ENCODE results near the gene ANKFN1. TPM values are rescaled to one million over a fixed set of nuclear protein-coding genes. Genes with fewer than 3 reads are reported as not detected.

ANKFN1 gene
- total RNA-seq, 1 donor from 2014 or later, result not detected

DNA sequence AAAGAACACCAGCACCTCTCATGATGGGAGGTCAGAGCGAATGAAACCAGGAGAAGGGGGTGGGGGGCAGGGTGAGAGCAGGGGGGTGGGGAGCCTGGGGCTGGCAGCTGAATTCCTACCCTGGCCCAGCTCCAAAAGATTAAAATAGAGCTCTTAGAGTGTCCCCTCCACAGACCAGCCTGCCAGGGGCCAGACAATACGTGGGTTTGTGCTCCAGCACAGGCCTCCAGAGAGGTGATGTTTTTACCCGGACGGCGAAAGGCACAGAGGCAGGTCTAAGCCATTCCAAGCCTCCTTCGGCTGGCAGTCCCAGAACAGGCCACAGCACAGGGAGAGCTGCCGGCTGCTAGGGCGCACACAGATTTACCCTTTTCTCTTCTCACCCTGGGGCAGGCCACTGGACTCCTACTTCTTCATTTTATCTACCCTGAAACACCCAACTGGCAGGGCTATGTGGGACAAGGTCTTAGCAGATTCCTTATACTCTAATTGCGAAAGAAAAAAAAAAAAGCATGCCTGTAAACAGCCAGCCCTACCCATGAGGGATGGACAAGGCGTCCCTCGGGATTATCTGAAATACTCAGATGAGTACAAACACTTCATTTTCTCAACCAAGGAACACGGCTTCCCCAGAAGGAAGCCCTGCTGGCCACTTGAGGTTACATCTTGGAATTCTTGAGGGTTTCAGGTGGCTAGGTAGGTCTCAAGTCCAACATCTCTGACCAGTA lies 368.3 kb downstream of the ANKFN1 start:
- Mint-ChIP-seq H3K27me3 (ENCODE audit: low read depth, unreplicated experiment) (peaks cover 2% of the 10 kb centered on the region), H3K9me3 (ENCODE audit: unreplicated experiment) (no peaks in the 10 kb centered on the region), H3K4me3 (ENCODE audit: unreplicated experiment) (no peak overlapping the region), H3K27ac (ENCODE audit: unreplicated experiment) (no peak overlapping the region), H3K4me1 (ENCODE audit: low read depth, unreplicated experiment) (peaks cover 8% of the 10 kb centered on the region), H3K36me3 (ENCODE audit: low read depth, unreplicated experiment) (no peaks in the 10 kb centered on the region)
- no peak overlapping the region for H2AFZ ChIP-seq (ENCODE audit: low read depth, low read length)
- no peaks in the 10 kb centered on the region for H3K4me1 ChIP-seq (ENCODE audit: insufficient read depth, low read length)
- DNase-seq (ENCODE audit: low read depth) (no peak), FAIRE-seq (no peak)
- no peaks in the 10 kb centered on the region for H4K20me1 ChIP-seq (ENCODE audit: insufficient read depth, low read length)
- no peaks in the 10 kb centered on the region for H3K36me3 ChIP-seq (ENCODE audit: insufficient read depth, low read length)
- H3K4me3 ChIP-seq (ENCODE audit: insufficient read depth, low read depth, low read length), result no peak overlapping the region
- no peaks in the 10 kb centered on the region for H3K79me2 ChIP-seq (ENCODE audit: insufficient read depth, low read length)
- TF ChIP-seq EZH2 (IDR thresholded peaks at IDR 0.05; ENCODE audit: insufficient read depth, low read length), result no peak
- TF ChIP-seq, protein P1, sequence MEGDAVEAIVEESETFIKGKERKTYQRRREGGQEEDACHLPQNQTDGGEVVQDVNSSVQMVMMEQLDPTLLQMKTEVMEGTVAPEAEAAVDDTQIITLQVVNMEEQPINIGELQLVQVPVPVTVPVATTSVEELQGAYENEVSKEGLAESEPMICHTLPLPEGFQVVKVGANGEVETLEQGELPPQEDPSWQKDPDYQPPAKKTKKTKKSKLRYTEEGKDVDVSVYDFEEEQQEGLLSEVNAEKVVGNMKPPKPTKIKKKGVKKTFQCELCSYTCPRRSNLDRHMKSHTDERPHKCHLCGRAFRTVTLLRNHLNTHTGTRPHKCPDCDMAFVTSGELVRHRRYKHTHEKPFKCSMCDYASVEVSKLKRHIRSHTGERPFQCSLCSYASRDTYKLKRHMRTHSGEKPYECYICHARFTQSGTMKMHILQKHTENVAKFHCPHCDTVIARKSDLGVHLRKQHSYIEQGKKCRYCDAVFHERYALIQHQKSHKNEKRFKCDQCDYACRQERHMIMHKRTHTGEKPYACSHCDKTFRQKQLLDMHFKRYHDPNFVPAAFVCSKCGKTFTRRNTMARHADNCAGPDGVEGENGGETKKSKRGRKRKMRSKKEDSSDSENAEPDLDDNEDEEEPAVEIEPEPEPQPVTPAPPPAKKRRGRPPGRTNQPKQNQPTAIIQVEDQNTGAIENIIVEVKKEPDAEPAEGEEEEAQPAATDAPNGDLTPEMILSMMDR (IDR thresholded peaks at IDR 0.05; ENCODE audit: insufficient read depth, low read depth, low read length), result no peak
- no peak overlapping the region for H3K9ac ChIP-seq (ENCODE audit: low read length)
- no peak overlapping the region for H3K4me2 ChIP-seq (ENCODE audit: low read length)
- H3K27me3 ChIP-seq (ENCODE audit: insufficient read depth, low read length), result no peaks in the 10 kb centered on the region
- H3K27ac ChIP-seq (ENCODE audit: low read depth, low read length), result no peak overlapping the region
- no peaks in the 10 kb centered on the region for H3K9me3 ChIP-seq (ENCODE audit: insufficient read depth, low read depth, low read length)

DNA sequence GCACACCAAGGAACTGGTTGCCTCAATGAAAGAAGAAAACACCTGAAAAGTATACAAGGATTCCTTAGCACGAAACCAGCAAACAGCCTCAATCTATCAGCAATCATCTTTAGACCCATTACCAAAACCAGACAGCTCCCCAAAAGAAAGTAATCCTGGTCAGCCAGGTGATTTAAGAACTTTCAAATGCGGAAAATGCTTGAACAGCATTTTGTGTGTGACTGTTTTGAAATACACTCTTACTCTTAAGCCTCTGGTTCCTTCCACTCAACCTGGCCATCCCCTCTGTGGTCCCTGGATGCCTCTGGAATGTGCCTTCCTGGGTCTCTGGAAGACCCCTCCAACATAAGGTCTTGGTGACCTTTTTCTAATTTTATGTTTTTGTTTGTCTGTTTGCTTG lies 369.8 kb downstream of the ANKFN1 start:
- DNase-seq (ENCODE audit: low read depth), result no peak

More for the DNA sequence above, 369.8 kb downstream of the ANKFN1 start:
- no peak for FAIRE-seq
- Mint-ChIP-seq H3K9me3 (ENCODE audit: unreplicated experiment) (no peaks in the 10 kb centered on the region), H3K4me1 (ENCODE audit: low read depth, unreplicated experiment) (peaks cover 8% of the 10 kb centered on the region), H3K27me3 (ENCODE audit: low read depth, unreplicated experiment) (peaks cover 2% of the 10 kb centered on the region), H3K36me3 (ENCODE audit: low read depth, unreplicated experiment) (no peaks in the 10 kb centered on the region), H3K27ac (ENCODE audit: unreplicated experiment) (no peak overlapping the region), H3K4me3 (ENCODE audit: unreplicated experiment) (no peak overlapping the region)
- H2AFZ ChIP-seq (ENCODE audit: low read depth, low read length), result no peak overlapping the region
- no peak overlapping the region for H3K4me2 ChIP-seq (ENCODE audit: low read length)
- H3K4me1 ChIP-seq (ENCODE audit: insufficient read depth, low read length), result no peaks in the 10 kb centered on the region
- H3K9me3 ChIP-seq (ENCODE audit: insufficient read depth, low read depth, low read length), result no peaks in the 10 kb centered on the region
- H3K9ac ChIP-seq (ENCODE audit: low read length), result no peak overlapping the region
- TF ChIP-seq EZH2 (IDR thresholded peaks at IDR 0.05; ENCODE audit: insufficient read depth, low read length), result no peak
- TF ChIP-seq, protein P1 (IDR thresholded peaks at IDR 0.05; ENCODE audit: insufficient read depth, low read depth, low read length), result no peak
- no peaks in the 10 kb centered on the region for H3K27me3 ChIP-seq (ENCODE audit: insufficient read depth, low read length)
- H3K4me3 ChIP-seq (ENCODE audit: insufficient read depth, low read depth, low read length), result no peak overlapping the region
- H3K27ac ChIP-seq (ENCODE audit: low read depth, low read length), result no peak overlapping the region
- H4K20me1 ChIP-seq (ENCODE audit: insufficient read depth, low read length), result no peaks in the 10 kb centered on the region
- no peaks in the 10 kb centered on the region for H3K36me3 ChIP-seq (ENCODE audit: insufficient read depth, low read length)
- H3K79me2 ChIP-seq (ENCODE audit: insufficient read depth, low read length), result no peaks in the 10 kb centered on the region
